Lower lobe of right lung (tissue), 2 donors: ENCODE data around the gene TOX2. TPM values are rescaled to one million over a fixed set of nuclear protein-coding genes. Genes with fewer than 3 reads are reported as not detected.

Experiments used
- ATAC-seq, 2 donors: fragments of 200-7000 bp; cut with Tn5 transposase; one replicate each; pipeline ENCODE4 v1.9.1; 2020 to 2022; ENCODE audit warnings: mild to moderate bottlenecking in 2 of 2, moderate library complexity in 2 of 2
- DNase-seq: peaks from one replicate; pipeline ENCODE4 v3.0.0-alpha.2; 2020
- H3K27ac ChIP-seq: fragments of 200-600 bp; one replicate; pipeline ENCODE4 v1.8.0; 2022
- H3K27me3 ChIP-seq: fragments of 200-600 bp; one replicate; pipeline ENCODE4 v1.8.0; 2022; ENCODE audit warnings: low read depth
- H3K36me3 ChIP-seq: fragments of 200-600 bp; one replicate; pipeline ENCODE4 v1.8.0; 2022; ENCODE audit warnings: mild to moderate bottlenecking
- H3K4me1 ChIP-seq: fragments of 200-600 bp; one replicate; pipeline ENCODE4 v1.8.0; 2022
- H3K4me3 ChIP-seq: fragments of 200-600 bp; one replicate; pipeline ENCODE4 v1.8.0; 2022; ENCODE audit warnings: mild to moderate bottlenecking
- H3K9me3 ChIP-seq: fragments of 200-600 bp; one replicate; pipeline ENCODE4 v1.8.0; 2022
- intact Hi-C: fragments of 100-400 bp; cut with DNase I; formaldehyde crosslinking; loops from one replicate; pipeline ENCODE4 v1.11.0; 2022
- total RNA-seq: library from RNA; stranded (reverse); fragmentation: NEBNext Ultra II Directional; extraction: Animal tissue kit (Norgen Biotek cat#: 25700); gene quantifications from one replicate; pipeline ENCODE4 v1.2.1, GENCODE V29; 2021
- TF ChIP-seq, protein P1 (sequence below): fragments of 200-600 bp; IDR thresholded peaks from one replicate; pipeline ENCODE4 v1.8.0; 2022; ENCODE audit warnings: antibody characterized with exemption, mild to moderate bottlenecking
- donor health status: DM: no; HTN: yes; CAD: no; lungs with severe emphysema.

TOX2 gene
- total RNA-seq, 1 donor from 2014 or later = 16.3 TPM

DNA sequence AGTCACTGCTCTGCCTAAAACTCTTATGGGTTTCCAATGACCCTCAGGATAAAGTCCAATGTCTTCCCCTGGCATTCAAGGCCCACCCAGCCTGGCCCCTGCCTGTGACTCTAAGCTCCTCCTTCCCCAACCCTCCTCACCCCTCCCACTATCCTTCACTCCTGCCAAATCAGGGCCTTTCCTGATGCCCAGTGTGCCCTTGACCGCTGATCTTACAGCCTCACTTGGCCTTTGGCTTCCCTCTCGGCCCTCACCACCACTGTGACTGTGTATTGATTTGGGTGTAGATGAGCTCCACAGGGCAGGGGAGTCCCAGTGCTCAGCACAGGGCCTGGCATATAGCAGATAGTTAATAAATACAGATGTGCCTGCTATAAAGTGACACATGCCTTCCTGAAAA lies 115.7 kb downstream of the TOX2 start:
- Histone ChIP-seq H3K27ac (no peak overlapping the region), H3K9me3 (no peaks in the 10 kb centered on the region), H3K27me3 (no peaks in the 10 kb centered on the region), H3K4me1 (no peaks in the 10 kb centered on the region), H3K36me3 (no peaks in the 10 kb centered on the region), H3K4me3 (no peak overlapping the region)
- intact Hi-C loops = no loop called here
- ATAC-seq (no peak), DNase-seq (no peak)
- TF ChIP-seq, protein P1, sequence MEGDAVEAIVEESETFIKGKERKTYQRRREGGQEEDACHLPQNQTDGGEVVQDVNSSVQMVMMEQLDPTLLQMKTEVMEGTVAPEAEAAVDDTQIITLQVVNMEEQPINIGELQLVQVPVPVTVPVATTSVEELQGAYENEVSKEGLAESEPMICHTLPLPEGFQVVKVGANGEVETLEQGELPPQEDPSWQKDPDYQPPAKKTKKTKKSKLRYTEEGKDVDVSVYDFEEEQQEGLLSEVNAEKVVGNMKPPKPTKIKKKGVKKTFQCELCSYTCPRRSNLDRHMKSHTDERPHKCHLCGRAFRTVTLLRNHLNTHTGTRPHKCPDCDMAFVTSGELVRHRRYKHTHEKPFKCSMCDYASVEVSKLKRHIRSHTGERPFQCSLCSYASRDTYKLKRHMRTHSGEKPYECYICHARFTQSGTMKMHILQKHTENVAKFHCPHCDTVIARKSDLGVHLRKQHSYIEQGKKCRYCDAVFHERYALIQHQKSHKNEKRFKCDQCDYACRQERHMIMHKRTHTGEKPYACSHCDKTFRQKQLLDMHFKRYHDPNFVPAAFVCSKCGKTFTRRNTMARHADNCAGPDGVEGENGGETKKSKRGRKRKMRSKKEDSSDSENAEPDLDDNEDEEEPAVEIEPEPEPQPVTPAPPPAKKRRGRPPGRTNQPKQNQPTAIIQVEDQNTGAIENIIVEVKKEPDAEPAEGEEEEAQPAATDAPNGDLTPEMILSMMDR = no peak

DNA sequence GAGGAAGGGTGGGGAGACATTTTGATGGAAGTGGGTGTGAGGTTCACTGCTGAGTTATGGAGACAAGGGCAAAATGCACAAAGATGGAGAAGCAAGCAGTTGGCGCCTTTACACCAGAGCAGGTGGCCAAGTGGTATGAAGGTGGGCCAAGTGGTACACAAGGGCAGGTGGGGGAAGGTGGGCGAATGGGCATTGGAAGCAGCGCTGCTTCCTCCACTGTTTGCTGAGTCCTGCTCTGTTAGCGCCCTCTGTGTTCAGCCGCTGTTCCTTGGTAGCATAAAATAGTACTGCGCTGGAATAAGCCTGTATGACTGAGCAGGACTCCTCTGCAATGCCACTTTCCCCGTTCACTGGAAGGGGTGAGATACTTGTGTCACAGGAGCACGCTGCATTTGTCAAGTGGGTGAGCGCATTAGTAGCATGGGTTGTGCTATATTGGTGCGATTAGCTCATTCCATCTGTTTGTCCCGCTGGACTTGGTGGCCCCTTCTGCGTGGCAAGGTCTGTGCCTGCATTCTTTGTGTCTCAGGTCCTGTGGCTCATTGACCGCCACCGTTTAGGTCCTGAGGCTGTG lies 116.4 kb downstream of the TOX2 start:
- no peaks in the 10 kb centered on the region for H3K4me1 ChIP-seq
- no peak overlapping the region for H3K4me3 ChIP-seq
- TF ChIP-seq, protein P1 = no peak
- intact Hi-C loops = no loop called here
- H3K27me3 ChIP-seq = no peaks in the 10 kb centered on the region
- no peak overlapping the region for H3K27ac ChIP-seq
- H3K9me3 ChIP-seq = no peaks in the 10 kb centered on the region
- no peak for ATAC-seq
- DNase-seq = no peak
- H3K36me3 ChIP-seq = no peaks in the 10 kb centered on the region

DNA sequence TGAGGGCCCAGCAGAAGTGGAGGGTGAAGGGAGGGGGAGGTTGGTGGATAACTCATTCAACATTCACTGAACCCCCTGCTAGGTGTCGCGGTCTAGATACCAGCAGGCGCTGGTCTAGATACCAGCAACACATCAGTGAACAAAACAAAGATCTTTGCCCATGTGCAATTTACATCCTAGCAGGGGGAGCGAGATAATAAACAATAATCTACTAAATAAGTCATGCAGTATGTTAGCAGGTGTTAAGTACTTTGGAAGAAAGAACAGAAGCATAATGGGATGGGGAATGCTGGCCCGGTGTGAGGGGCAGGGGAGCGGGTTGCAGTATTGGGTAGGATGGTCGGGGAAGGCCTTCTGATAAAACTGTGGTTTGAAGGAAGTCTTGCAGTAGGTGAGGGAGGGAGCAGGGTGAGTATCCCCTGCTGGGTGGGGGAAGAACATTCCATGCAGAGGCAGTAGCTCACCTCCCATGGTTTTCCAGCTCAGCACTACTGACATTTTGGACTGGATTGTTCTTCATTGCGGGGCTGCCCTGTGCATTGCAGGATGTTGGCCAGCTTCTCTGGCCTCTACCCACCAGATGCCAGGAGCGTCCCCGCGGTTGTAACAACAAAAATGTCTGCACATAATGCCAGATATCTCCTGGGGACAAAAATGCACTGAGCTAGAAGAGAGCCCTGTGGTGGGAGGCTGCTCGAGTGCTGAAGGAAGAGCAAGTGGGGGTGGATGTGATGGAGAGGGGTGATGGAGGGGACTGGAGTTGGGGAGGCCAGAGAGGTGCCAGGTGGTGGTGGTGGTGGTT lies 117.3 kb downstream of the TOX2 start:
- TF ChIP-seq, protein P1 = no peak
- DNase-seq = no peak
- H3K27ac ChIP-seq = no peak overlapping the region
- H3K4me1 ChIP-seq = no peaks in the 10 kb centered on the region
- no peak overlapping the region for H3K4me3 ChIP-seq
- no peaks in the 10 kb centered on the region for H3K9me3 ChIP-seq
- intact Hi-C loops = no loop called here
- H3K36me3 ChIP-seq = no peaks in the 10 kb centered on the region
- no peak for ATAC-seq
- no peaks in the 10 kb centered on the region for H3K27me3 ChIP-seq

DNA sequence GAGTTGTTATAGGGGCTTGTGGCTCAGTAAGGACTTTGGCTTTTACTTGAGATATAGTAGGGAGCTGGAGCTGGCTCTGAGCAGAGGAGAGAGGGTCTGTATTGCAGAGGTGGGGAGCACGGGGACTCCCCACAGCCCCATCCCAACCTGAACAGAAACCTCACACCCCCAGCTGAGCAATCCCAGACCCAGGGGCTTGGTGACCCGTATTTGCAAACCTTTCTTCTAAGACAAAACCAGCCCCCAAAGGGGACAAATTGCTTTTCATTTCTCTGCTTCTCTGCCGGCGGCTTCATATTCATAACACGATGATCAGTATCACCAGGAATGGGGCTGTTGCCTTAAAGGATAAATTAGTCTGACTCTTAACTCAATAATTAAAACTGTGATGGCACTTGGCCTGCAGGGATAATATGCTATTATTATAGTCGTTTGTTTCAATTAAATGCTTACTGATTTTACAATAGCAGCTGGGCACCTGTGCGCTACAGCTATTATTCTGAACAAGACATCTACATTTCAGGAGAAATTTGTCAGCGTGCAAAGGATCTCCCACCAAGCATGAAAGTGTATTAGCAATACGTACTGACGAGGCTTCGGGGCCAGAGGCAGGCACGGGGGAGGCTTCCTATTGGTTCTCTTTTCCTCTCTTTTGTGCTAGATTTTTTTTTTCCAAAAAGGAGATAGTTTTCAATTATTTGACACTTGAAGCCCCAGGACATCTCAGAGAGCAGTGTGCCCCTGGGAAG lies 118.1 kb downstream of the TOX2 start:
- H3K27ac ChIP-seq = no peak overlapping the region
- H3K4me1 ChIP-seq = no peaks in the 10 kb centered on the region
- no peaks in the 10 kb centered on the region for H3K9me3 ChIP-seq
- H3K27me3 ChIP-seq = no peaks in the 10 kb centered on the region
- TF ChIP-seq, protein P1 = no peak
- no peak for ATAC-seq
- no peaks in the 10 kb centered on the region for H3K36me3 ChIP-seq
- H3K4me3 ChIP-seq = no peak overlapping the region
- no peak for DNase-seq
- intact Hi-C loops = no loop called here

DNA sequence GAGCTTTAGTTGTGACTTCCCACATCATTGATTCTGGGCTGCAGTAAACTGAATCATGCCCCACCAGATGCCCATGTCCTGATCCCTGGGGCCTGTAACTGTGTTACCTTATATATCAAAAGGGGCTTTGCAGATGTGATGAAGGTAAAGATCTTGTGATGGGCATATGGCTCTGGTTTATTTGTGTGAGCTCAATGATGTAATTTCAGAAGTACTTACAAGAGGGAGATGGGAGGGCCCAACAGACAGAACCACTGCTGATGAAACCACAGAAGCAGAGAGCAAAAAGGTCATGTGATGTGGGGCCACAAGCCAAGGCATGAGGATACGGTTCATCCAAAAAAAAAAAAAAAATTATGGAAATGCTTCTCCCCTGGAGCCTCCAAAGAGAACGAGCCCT lies 118.7 kb downstream of the TOX2 start:
- H3K36me3 ChIP-seq = no peaks in the 10 kb centered on the region
- no peak overlapping the region for H3K27ac ChIP-seq
- no peaks in the 10 kb centered on the region for H3K27me3 ChIP-seq
- no peaks in the 10 kb centered on the region for H3K4me1 ChIP-seq
- DNase-seq (no peak), ATAC-seq (no peak)
- no peaks in the 10 kb centered on the region for H3K9me3 ChIP-seq
- no peak overlapping the region for H3K4me3 ChIP-seq
- TF ChIP-seq, protein P1 = no peak
- intact Hi-C loops = no loop called here
